Testis (tissue), 2 donors: ENCODE data around the gene FHAD1.

Experiments
- POLR2A ChIP-seq: fragments of 450-650 bp; IDR thresholded peaks from one replicate; pipeline ENCODE4 v1.6.1; 2017; ENCODE audit warnings: antibody characterized with exemption, mild to moderate bottlenecking, moderate library complexity
- TF ChIP-seq, protein P1 (sequence below), 3 experiments: fragments of 450-650 bp in 2 of 3; fragments of 200-600 bp in 1 of 3; sonication (generic) in 1 of 3; IDR thresholded peaks; one replicate each; pipeline ENCODE4 v1.5.1; 2016 to 2019; ENCODE audit warnings: antibody characterized with exemption in 3 of 3, mild to moderate bottlenecking in 2 of 3, moderate library complexity in 1 of 3

DNA sequence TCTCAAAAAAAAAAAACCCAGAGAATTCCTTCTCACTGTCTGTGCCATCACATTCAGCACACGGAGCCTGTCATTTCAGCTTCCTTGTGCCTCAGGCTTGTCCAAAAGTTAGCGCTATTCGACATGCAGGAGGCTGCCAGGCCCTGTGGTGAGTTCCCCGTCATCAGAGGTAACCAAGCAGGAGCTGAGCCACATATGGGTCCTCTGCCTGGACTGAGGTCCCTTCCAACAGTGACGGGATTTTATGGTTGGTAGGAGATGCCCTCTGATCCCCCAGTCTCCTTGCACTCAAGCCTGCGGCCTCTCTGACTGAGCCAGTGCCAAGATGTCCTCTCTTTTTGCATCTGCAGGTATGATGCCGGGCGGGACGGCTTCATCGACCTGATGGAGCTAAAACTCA lies 178.5 kb downstream of the FHAD1 start:
- TF ChIP-seq, protein P1, sequence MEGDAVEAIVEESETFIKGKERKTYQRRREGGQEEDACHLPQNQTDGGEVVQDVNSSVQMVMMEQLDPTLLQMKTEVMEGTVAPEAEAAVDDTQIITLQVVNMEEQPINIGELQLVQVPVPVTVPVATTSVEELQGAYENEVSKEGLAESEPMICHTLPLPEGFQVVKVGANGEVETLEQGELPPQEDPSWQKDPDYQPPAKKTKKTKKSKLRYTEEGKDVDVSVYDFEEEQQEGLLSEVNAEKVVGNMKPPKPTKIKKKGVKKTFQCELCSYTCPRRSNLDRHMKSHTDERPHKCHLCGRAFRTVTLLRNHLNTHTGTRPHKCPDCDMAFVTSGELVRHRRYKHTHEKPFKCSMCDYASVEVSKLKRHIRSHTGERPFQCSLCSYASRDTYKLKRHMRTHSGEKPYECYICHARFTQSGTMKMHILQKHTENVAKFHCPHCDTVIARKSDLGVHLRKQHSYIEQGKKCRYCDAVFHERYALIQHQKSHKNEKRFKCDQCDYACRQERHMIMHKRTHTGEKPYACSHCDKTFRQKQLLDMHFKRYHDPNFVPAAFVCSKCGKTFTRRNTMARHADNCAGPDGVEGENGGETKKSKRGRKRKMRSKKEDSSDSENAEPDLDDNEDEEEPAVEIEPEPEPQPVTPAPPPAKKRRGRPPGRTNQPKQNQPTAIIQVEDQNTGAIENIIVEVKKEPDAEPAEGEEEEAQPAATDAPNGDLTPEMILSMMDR (IDR thresholded peaks at IDR 0.05): no peak
- TF ChIP-seq POLR2A: no peak
